Measurements from ENCODE around the gene NETO1.

- TF ChIP-seq CTCF (IDR thresholded peaks at IDR 0.05) (no peak), POLR2AphosphoS5 (IDR thresholded peaks at IDR 0.05) (no peak)
Measured at GRCh38 chr18:72828601-72829000, 39.2 kb downstream of the NETO1 start.

Measured in breast epithelium (tissue), 3 donors.